Lower leg skin (tissue), 4 donors: Measurements from ENCODE around the gene TLK2. TPM values are rescaled to one million over a fixed set of nuclear protein-coding genes. Genes with fewer than 3 reads are reported as not detected.

Source experiments
- DNase-seq, 2 donors: peaks; one replicate each; pipeline ENCODE4 v3.0.0-alpha.2; 2019; ENCODE audit warnings: low spot score in 2 of 2
- H3K4me3 ChIP-seq: fragments of 200-600 bp; sonication (generic); 2 replicates; pipeline ENCODE4 v1.5.1; 2017; ENCODE audit warnings: mild to moderate bottlenecking, low read depth; ENCODE audit not compliant: poor library complexity, severe bottlenecking
- POLR2A ChIP-seq, 2 donors: fragments of 450-650 bp; IDR thresholded peaks; one replicate each; pipeline ENCODE4 v1.6.1; 2016 to 2017; ENCODE audit warnings: antibody characterized with exemption in 2 of 2, mild to moderate bottlenecking in 1 of 2, moderate library complexity in 1 of 2
- whole genome bisulfite sequencing, 2 donors: methylation state at CpG; one replicate each; pipeline ENCODE4 v1.1.5; 2018; 5-methylcytosine and 5-hydroxymethylcytosine counted together
- intact Hi-C: fragments of 100-400 bp; cut with DNase I; formaldehyde crosslinking; loops from one replicate; pipeline ENCODE4 v1.15.0; 2023; ENCODE audit warnings: low total_unique reads
- total RNA-seq, 4 donors: library from RNA; depleted of rRNA; stranded (reverse); fragments of >200 nt; gene quantifications; one replicate each; pipeline ENCODE4 v1.1.0, GENCODE V29; 2016
- TF ChIP-seq, protein P1 (sequence below), 3 donors: fragments of 450-650 bp; IDR thresholded peaks; one replicate each; pipeline ENCODE4 v1.5.1; 2016; ENCODE audit warnings: antibody characterized with exemption in 3 of 3, mild to moderate bottlenecking in 3 of 3, moderate library complexity in 2 of 3

TLK2 gene
- total RNA-seq, 4 donors from 2014 or later: 28.2 to 40.2 (median 36.0) TPM

GRCh38 chr17:62614142-62614541, 135.5 kb downstream of the TLK2 start:
- 52 to 65% methylated on average over 6 of the region's 6 CpGs for WGBS, 2 donors
- no peak overlapping the region for H3K4me3 ChIP-seq
- peak in 1 of 2 donors; percentile 78 for DNase-seq
- no peak for TF ChIP-seq POLR2A (IDR thresholded peaks at IDR 0.05)
- TF ChIP-seq, protein P1, sequence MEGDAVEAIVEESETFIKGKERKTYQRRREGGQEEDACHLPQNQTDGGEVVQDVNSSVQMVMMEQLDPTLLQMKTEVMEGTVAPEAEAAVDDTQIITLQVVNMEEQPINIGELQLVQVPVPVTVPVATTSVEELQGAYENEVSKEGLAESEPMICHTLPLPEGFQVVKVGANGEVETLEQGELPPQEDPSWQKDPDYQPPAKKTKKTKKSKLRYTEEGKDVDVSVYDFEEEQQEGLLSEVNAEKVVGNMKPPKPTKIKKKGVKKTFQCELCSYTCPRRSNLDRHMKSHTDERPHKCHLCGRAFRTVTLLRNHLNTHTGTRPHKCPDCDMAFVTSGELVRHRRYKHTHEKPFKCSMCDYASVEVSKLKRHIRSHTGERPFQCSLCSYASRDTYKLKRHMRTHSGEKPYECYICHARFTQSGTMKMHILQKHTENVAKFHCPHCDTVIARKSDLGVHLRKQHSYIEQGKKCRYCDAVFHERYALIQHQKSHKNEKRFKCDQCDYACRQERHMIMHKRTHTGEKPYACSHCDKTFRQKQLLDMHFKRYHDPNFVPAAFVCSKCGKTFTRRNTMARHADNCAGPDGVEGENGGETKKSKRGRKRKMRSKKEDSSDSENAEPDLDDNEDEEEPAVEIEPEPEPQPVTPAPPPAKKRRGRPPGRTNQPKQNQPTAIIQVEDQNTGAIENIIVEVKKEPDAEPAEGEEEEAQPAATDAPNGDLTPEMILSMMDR (IDR thresholded peaks at IDR 0.05): no peak
- intact Hi-C loops: no loop called here

DNA sequence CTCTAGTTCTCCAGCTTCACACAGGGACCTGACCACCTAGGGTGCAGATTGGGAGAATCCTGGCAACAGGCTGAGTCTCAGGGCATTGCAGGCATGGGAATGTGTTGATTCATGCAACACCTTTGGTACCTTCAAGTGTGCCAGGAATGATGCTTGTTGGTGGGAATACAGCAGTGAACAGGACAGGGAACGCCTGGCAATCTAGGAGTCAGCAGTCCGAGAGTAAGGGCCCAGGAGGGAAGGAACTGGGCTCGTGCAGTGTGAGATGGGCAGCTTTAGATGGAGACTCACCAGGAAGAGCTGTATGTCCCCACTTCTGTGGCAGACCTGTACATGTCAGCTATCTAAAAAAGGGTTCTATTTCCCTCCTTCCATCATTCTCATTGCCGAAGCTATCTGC, 136.9 kb downstream of the TLK2 start:
- TF ChIP-seq, protein P1 (IDR thresholded peaks at IDR 0.05): no peak
- TF ChIP-seq POLR2A (IDR thresholded peaks at IDR 0.05): no peak
- 85 to 88% methylated on average over 4 of the region's 4 CpGs for WGBS, 2 donors
- intact Hi-C loops: no loop called here
- no peak overlapping the region for H3K4me3 ChIP-seq
- peak in 1 of 2 donors; percentile 71 for DNase-seq

- DNase-seq: peak in 1 of 2 donors; percentile 78
- no peak overlapping the region for H3K4me3 ChIP-seq
- TF ChIP-seq, protein P1 (IDR thresholded peaks at IDR 0.05): no peak
- no peak for TF ChIP-seq POLR2A (IDR thresholded peaks at IDR 0.05)
- 69 to 80% methylated on average over 8 of the region's 8 CpGs for WGBS, 2 donors
- intact Hi-C loops: no loop called here
These were observed 138.6 kb downstream of the TLK2 start for GRCh38 chr17:62616993-62617893.

- TF ChIP-seq, protein P1 (IDR thresholded peaks at IDR 0.05): no peak
- TF ChIP-seq POLR2A (IDR thresholded peaks at IDR 0.05): no peak
- WGBS, 2 donors: 55 to 67% methylated on average over 6 of the region's 6 CpGs
- no peak overlapping the region for H3K4me3 ChIP-seq
- DNase-seq: peak in 1 of 2 donors; percentile 64
- intact Hi-C loops: no loop called here
These were observed 139.4 kb downstream of the TLK2 start for GRCh38 chr17:62617894-62618472.

GRCh38 chr17:62618647-62619416, 140.2 kb downstream of the TLK2 start:
- DNase-seq: peak in 1 of 2 donors; percentile 81
- H3K4me3 ChIP-seq: no peak overlapping the region
- 77 to 84% methylated on average over 17 of the region's 17 CpGs for WGBS, 2 donors
- TF ChIP-seq POLR2A (IDR thresholded peaks at IDR 0.05): no peak
- TF ChIP-seq, protein P1 (IDR thresholded peaks at IDR 0.05): no peak
- intact Hi-C loops: no loop called here
